Hepatocyte (in vitro differentiated cells): ENCODE results near the gene KCNK6. TPM values are rescaled to one million over a fixed set of nuclear protein-coding genes. Genes with fewer than 3 reads are reported as not detected.
A peak's percentile ranks its signal among the peaks of the same experiment; 100 is the strongest.

Source experiments
- DNase-seq: peaks from one replicate; pipeline ENCODE4 v3.0.0-alpha.2; 2016; ENCODE audit warnings: low spot score
- H2AFZ ChIP-seq: fragments of 200-600 bp; sonication (generic); 2 replicates; pipeline ENCODE4 v1.6.0; 2016; ENCODE audit warnings: antibody characterized with exemption, mild to moderate bottlenecking
- H3K27ac ChIP-seq: fragments of 200-600 bp; sonication (generic); 2 replicates; pipeline ENCODE4 v1.5.1; 2016; ENCODE audit warnings: mild to moderate bottlenecking
- H3K27me3 ChIP-seq: fragments of 200-600 bp; sonication (generic); 2 replicates; pipeline ENCODE4 v1.6.1; 2016
- H3K36me3 ChIP-seq: fragments of 200-600 bp; sonication (generic); replicated peaks from 2 replicates; pipeline ENCODE4 v1.5.1; 2016; ENCODE audit warnings: low read depth; ENCODE audit not compliant: insufficient read depth
- H3K4me1 ChIP-seq: fragments of 200-600 bp; sonication (generic); 2 replicates; pipeline ENCODE4 v1.5.1; 2016; ENCODE audit warnings: mild to moderate bottlenecking, moderate library complexity; ENCODE audit not compliant: insufficient read depth
- H3K4me2 ChIP-seq: fragments of 200-600 bp; sonication (generic); 2 replicates; pipeline ENCODE4 v1.6.0; 2016
- H3K4me3 ChIP-seq: fragments of 200-600 bp; sonication (generic); 2 replicates; pipeline ENCODE4 v1.5.1; 2016; ENCODE audit warnings: mild to moderate bottlenecking
- H3K79me2 ChIP-seq: fragments of 200-600 bp; sonication (generic); 2 replicates; pipeline ENCODE4 v1.6.0; 2017; ENCODE audit warnings: mild to moderate bottlenecking
- H3K9me2 ChIP-seq: fragments of 200-600 bp; sonication (generic); replicated peaks from 2 replicates; pipeline ENCODE4 v1.6.0; 2017; ENCODE audit warnings: mild to moderate bottlenecking; ENCODE audit not compliant: insufficient read depth
- H3K9me3 ChIP-seq: fragments of 200-600 bp; sonication (generic); 2 replicates; pipeline ENCODE4 v1.5.1; 2016; ENCODE audit warnings: low read depth, mild to moderate bottlenecking
- H4K20me1 ChIP-seq: fragments of 200-600 bp; sonication (generic); 2 replicates; pipeline ENCODE4 v1.6.0; 2016; ENCODE audit warnings: mild to moderate bottlenecking; ENCODE audit not compliant: insufficient read depth, poor library complexity, severe bottlenecking
- CTCF ChIP-seq: fragments of 200-600 bp; sonication (generic); IDR thresholded peaks from 2 replicates; pipeline ENCODE4 v1.5.1; 2016; ENCODE audit warnings: antibody characterized with exemption, mild to moderate bottlenecking; ENCODE audit not compliant: poor library complexity
- EZH2 ChIP-seq: fragments of 200-600 bp; sonication (generic); IDR thresholded peaks from 2 replicates; pipeline ENCODE4 v1.6.1; 2016; ENCODE audit warnings: antibody characterized with exemption, mild to moderate bottlenecking, borderline replicate concordance
- EZH2phosphoT487 ChIP-seq: fragments of 200-600 bp; sonication (generic); IDR thresholded peaks from one replicate; pipeline ENCODE4 v1.6.1; 2018; ENCODE audit warnings: antibody characterized with exemption, mild to moderate bottlenecking, low read depth, moderate library complexity; ENCODE audit not compliant: unreplicated experiment, severe bottlenecking
- WGBS: methylation state at CpG from one replicate; pipeline ENCODE4 v1.1.6; 2016; ENCODE audit warnings: low lambda C conversion rate; ENCODE audit errors: missing lambda C conversion rate; 5-methylcytosine and 5-hydroxymethylcytosine counted together
- polyA plus RNA-seq: library from polyadenylated mRNA; unstranded; fragments of >200 nt; fragmentation: Nextera tagmentation; extraction: Ambion mirVana; gene quantifications from 2 replicates; pipeline ENCODE4 v1.2.1, GENCODE V29; 2016
- total RNA-seq: library from RNA; depleted of rRNA; stranded (reverse); fragments of >200 nt; gene quantifications from 2 replicates; pipeline ENCODE4 v1.2.3, GENCODE V29; 2014

KCNK6 gene
- total and polyA plus RNA-seq, 2 experiments from 2014 or later, result 9.0 to 16.0 TPM

DNA sequence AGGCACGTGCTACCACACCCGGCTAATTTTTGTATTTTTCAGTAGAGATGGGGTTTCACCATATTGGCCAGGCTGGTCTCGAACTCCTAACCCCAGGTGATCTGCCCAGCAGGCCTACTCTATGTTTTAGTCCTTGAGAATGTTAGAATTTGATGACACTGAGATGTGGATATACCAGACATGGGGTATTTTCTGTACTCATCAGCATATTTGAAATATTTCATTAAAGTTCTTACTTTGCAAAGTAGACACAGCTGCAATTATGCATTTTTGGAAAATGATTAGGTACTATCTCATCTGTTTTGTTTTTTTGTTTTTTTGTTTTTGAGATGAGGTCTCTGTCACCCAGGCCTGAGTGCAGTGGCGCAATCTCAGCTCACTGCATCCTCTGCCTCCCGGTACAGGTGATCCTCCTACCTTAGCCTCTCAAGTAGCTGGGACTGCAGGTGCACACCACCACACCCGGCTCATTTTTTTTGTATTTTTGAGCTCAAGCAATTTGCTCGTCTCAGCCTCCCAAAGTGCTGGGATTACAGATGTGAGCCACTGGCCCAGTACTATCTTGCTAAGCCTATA is 42.6 kb upstream of the KCNK6 start:
- WGBS, result 88% methylated on average over 7 of the region's 7 CpGs
- peaks cover 33% of the 10 kb centered on the region for H3K4me1 ChIP-seq
- no peaks in the 10 kb centered on the region for H3K36me3 ChIP-seq

GRCh38 chr19:38277549-38277948 is 42.1 kb upstream of the KCNK6 start:
- Histone ChIP-seq H3K27me3 (no peaks in the 10 kb centered on the region), H3K36me3 (no peaks in the 10 kb centered on the region), H3K79me2 (peaks cover 93% of the 10 kb centered on the region), H3K9me2 (no peaks in the 10 kb centered on the region), H3K4me2 (peak overlapping the region; percentile 42), H3K4me1 (peaks cover 30% of the 10 kb centered on the region), H3K27ac (peak overlapping the region; percentile 39), H3K4me3 (no peak overlapping the region), H4K20me1 (peaks cover 55% of the 10 kb centered on the region), H2AFZ (no peak overlapping the region), H3K9me3 (no peaks in the 10 kb centered on the region)
- no peak for TF ChIP-seq EZH2phosphoT487
- no peak for TF ChIP-seq EZH2
- no peak for TF ChIP-seq CTCF
- no peak for DNase-seq
- 49% methylated on average over 5 of the region's 5 CpGs for WGBS

More for the DNA sequence above, 42.6 kb upstream of the KCNK6 start:
- peak overlapping the region; percentile 42 for H3K4me2 ChIP-seq
- no peaks in the 10 kb centered on the region for H3K9me3 ChIP-seq
- H3K79me2 ChIP-seq, result peaks cover 93% of the 10 kb centered on the region
- DNase-seq, result no peak
- H3K27ac ChIP-seq, result peak overlapping the region; percentile 39
- H3K9me2 ChIP-seq, result no peaks in the 10 kb centered on the region
- H3K27me3 ChIP-seq, result no peaks in the 10 kb centered on the region
- peaks cover 55% of the 10 kb centered on the region for H4K20me1 ChIP-seq
- H2AFZ ChIP-seq, result no peak overlapping the region
- H3K4me3 ChIP-seq, result no peak overlapping the region
- TF ChIP-seq EZH2 (no peak), CTCF (no peak), EZH2phosphoT487 (no peak)

DNA sequence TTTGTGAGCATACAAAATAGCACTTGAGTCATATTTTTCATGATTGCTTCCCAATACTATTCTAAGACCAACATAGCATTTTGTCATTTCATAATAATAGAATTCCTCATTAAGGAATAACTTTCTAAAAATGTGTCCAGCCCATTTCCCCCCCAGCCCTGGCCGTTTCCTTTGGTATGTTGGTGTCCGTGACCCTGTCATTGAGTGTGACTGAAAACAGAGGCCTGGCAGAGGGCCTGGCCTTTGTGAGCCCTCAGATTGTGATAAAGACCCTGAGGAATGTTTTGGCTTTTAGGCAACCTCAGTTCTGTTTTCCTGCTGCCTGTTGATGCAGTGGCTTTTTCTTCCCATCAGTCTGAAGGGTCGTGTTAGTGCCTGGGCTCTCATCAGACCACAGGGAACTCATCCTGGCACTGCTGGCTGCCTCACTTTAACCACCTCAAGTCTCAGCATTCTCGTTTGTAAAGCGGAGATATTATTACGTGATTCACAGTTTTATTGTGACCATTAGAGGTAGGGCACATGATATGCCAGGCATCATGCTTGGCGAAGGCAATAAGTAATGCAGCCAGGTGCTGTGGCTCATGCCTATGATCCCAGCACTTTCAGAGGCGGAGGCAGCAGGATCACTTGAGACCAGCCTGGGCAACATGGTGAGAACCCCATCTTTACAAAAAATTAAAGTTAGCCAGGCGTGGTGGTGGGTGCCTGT is 41.5 kb upstream of the KCNK6 start:
- Histone ChIP-seq H3K4me1 (peaks cover 24% of the 10 kb centered on the region), H2AFZ (no peak overlapping the region), H4K20me1 (peaks cover 57% of the 10 kb centered on the region), H3K27ac (peak overlapping the region; percentile 39), H3K4me2 (peak overlapping the region; percentile 42), H3K4me3 (no peak overlapping the region), H3K9me2 (no peaks in the 10 kb centered on the region), H3K27me3 (no peaks in the 10 kb centered on the region), H3K9me3 (no peaks in the 10 kb centered on the region), H3K79me2 (peaks cover 94% of the 10 kb centered on the region), H3K36me3 (no peaks in the 10 kb centered on the region)
- TF ChIP-seq EZH2 (no peak), EZH2phosphoT487 (no peak), CTCF (no peak)
- WGBS, result 69% methylated on average over 9 of the region's 9 CpGs
- DNase-seq, result no peak
